ENCODE measurements around the gene CISH. TPM values are rescaled to one million over a fixed set of nuclear protein-coding genes. Genes with fewer than 3 reads are reported as not detected.

CISH gene
- total RNA-seq, 1 experiment from 2014 or later, result 1.7 TPM

DNA sequence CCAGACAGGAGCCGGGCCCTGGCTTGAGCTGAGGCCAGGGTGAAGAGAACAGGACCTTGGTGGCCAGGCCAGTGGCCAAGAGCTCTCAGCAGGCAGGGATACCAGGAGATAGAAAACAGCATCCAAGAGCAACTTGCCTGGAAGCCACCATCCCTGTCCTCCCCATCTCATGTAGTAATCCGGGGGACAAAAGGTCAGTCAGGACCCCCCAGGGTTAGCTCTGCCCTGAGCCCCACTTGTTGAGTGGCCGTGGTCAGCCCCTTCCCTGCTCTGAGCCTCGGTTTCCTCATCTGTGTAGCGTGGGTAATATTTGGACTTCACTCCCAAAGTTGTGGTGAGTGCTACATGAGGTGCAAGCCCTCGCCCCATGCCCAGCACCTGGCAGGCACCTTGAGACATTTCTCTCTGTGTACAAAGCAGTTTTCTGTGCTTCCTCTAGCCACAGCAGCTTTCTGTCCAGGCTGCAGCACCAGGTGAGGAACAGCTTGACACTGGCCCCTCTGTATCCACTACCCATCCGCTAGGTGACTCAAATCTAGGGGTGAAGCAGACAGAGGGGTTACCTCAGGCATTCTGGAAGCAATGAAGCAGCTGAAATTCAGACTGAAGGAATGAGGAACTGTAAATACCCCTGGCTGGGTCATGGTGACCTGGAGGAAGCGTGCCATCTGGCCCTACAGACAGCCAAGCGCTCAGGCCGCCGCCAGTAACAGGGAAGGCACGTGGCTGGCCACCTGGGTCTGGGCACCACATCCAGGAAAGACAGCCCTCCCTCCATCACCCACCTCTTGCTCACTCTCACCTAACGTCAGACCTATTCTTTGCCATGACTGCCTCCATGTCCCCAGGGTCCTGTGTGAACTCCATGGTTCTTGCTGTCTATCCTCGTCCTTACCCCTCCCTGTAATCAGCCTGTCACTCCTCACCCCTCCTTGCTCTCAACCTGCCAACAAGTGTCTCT, 6.7 kb downstream of the CISH start:
- H4K8ac ChIP-seq (replicated peaks; ENCODE audit: insufficient read length, low read depth, low read length), result no peak overlapping the region
- no peak overlapping the region for H3K27ac ChIP-seq (ENCODE audit: insufficient read length, low read depth, low read length)
- Mint-ChIP-seq H3K4me3 (no peak overlapping the region), H3K9me3 (no peaks in the 10 kb centered on the region), H3K4me1 (peaks cover 3% of the 10 kb centered on the region in 2 experiments; a peak in 3 of 4 replicates), H3K27me3 (ENCODE audit: low read depth) (peaks cover 8% of the 10 kb centered on the region), H3K27ac (no peak overlapping the region), H3K36me3 (ENCODE audit: insufficient read depth in 1 of 3, low read depth in 3 of 3) (peaks cover 0 to 1% (median 0%) of the 10 kb centered on the region in 3 experiments; a peak in 1 of 7 replicates)
- H3K4me1 ChIP-seq (ENCODE audit: insufficient read depth, low read length), result no peaks in the 10 kb centered on the region
- H3K79me2 ChIP-seq (ENCODE audit: insufficient read depth, low read length), result no peaks in the 10 kb centered on the region
- no peak overlapping the region for H2BK5ac ChIP-seq (ENCODE audit: insufficient read length, low read length)
- no peak overlapping the region for H2AFZ ChIP-seq (ENCODE audit: low read length)
- H4K5ac ChIP-seq (ENCODE audit: insufficient read length, low read depth, low read length), result no peak overlapping the region
- no peak overlapping the region for H3K9ac ChIP-seq (ENCODE audit: extremely low read depth, insufficient read length, low read length)
- TF ChIP-seq, protein P1, sequence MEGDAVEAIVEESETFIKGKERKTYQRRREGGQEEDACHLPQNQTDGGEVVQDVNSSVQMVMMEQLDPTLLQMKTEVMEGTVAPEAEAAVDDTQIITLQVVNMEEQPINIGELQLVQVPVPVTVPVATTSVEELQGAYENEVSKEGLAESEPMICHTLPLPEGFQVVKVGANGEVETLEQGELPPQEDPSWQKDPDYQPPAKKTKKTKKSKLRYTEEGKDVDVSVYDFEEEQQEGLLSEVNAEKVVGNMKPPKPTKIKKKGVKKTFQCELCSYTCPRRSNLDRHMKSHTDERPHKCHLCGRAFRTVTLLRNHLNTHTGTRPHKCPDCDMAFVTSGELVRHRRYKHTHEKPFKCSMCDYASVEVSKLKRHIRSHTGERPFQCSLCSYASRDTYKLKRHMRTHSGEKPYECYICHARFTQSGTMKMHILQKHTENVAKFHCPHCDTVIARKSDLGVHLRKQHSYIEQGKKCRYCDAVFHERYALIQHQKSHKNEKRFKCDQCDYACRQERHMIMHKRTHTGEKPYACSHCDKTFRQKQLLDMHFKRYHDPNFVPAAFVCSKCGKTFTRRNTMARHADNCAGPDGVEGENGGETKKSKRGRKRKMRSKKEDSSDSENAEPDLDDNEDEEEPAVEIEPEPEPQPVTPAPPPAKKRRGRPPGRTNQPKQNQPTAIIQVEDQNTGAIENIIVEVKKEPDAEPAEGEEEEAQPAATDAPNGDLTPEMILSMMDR (conservative IDR thresholded peaks at IDR 0.05), result no peak
- H3K23ac ChIP-seq (ENCODE audit: insufficient read length, low read depth, low read length), result no peak overlapping the region
- DNase-seq, result no peak
- H3K4ac ChIP-seq (ENCODE audit: low read depth, low read length), result no peak overlapping the region
- no peak overlapping the region for H2AK5ac ChIP-seq (ENCODE audit: insufficient read length, low read length)
- no peak overlapping the region for H2BK12ac ChIP-seq (ENCODE audit: insufficient read length, low read depth, low read length)
- no peak overlapping the region for H4K91ac ChIP-seq (ENCODE audit: insufficient read length, low read depth, low read length)
- no peak overlapping the region for H3T11ph ChIP-seq (ENCODE audit: low read length)
- H4K20me1 ChIP-seq (ENCODE audit: control insufficient read depth, insufficient read depth, insufficient read length), result no peaks in the 10 kb centered on the region
- no peak overlapping the region for H3K14ac ChIP-seq (ENCODE audit: insufficient read depth, low read length)
- no peaks in the 10 kb centered on the region for H3K27me3 ChIP-seq (ENCODE audit: insufficient read depth, low read length)
- H2BK15ac ChIP-seq (ENCODE audit: low read depth, low read length), result no peak overlapping the region
- no peak overlapping the region for H3K18ac ChIP-seq (ENCODE audit: insufficient read length, low read depth, low read length)
- no peak overlapping the region for H3K4me2 ChIP-seq (ENCODE audit: insufficient read depth, insufficient read length, low read length)
- no peak overlapping the region for H2BK120ac ChIP-seq (ENCODE audit: low read depth, low read length, poor library complexity, severe bottlenecking)
- H3K79me1 ChIP-seq (ENCODE audit: insufficient read depth, low read depth, low read length, poor library complexity, severe bottlenecking), result no peaks in the 10 kb centered on the region
- no peak overlapping the region for H2BK20ac ChIP-seq (ENCODE audit: low read depth, low read length, poor library complexity, severe bottlenecking)
- H3K56ac ChIP-seq (ENCODE audit: insufficient read length, low read depth, low read length), result no peak overlapping the region
- no peaks in the 10 kb centered on the region for H3K23me2 ChIP-seq (ENCODE audit: insufficient read length, low read depth, low read length, poor library complexity, severe bottlenecking)
- H3K9me3 ChIP-seq (ENCODE audit: control insufficient read depth, low read depth, low read length), result no peaks in the 10 kb centered on the region
- no CpG with 5 or more reads among the region's 14 CpGs for WGBS (ENCODE audit: extremely low coverage, insufficient read length, low lambda C conversion rate)

Measured in H9 (cell line).